Measurements from ENCODE around the gene FAM162A. TPM values are rescaled to one million over a fixed set of nuclear protein-coding genes. Genes with fewer than 3 reads are reported as not detected.
"Not testable (repeated sequence)": the region's sequence is repeated elsewhere in the genome, so short reads cannot be mapped to it uniquely, and the experiment has no call there.

Gene FAM162A, protein sequence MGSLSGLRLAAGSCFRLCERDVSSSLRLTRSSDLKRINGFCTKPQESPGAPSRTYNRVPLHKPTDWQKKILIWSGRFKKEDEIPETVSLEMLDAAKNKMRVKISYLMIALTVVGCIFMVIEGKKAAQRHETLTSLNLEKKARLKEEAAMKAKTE
- 10 to 100 TPM; 31.1 to 45.3 (median 36.7) TPM for polyA plus RNA-seq (ENCODE audit: insufficient read length in 10 of 10)
- long read RNA-seq, donor 1, transcript FAM162A-203 (5 exons, 3,052 nt), result major isoform, 22 of 22 reads
- long read RNA-seq, donor 1, partial matches to known transcripts, result 0 of 22 reads
- long read RNA-seq, donor 1, other reads (novel, unspliced or antisense), result 0 of 22 reads
- long read RNA-seq, donor 2, transcript FAM162A-203 (5 exons, 3,052 nt), result major isoform, 26 of 27 reads
- long read RNA-seq, donor 2, partial matches to known transcripts, result 0 of 27 reads
- long read RNA-seq, donor 2, other reads (novel, unspliced or antisense), result 0 of 27 reads
- long read RNA-seq, donor 3, result 0 reads
- long read RNA-seq, donor 4, transcript FAM162A-203 (5 exons, 3,052 nt), result major isoform, 27 of 27 reads
- long read RNA-seq, donor 4, partial matches to known transcripts, result 0 of 27 reads
- long read RNA-seq, donor 4, other reads (novel, unspliced or antisense), result 0 of 27 reads
- long read RNA-seq, donor 5, transcript FAM162A-203 (5 exons, 3,052 nt), result major isoform, 43 of 44 reads
- long read RNA-seq, donor 5, partial matches to known transcripts, result 0 of 44 reads
- long read RNA-seq, donor 5, other reads (novel, unspliced or antisense), result 0 of 44 reads
- long read RNA-seq, donor 6, transcript FAM162A-203 (5 exons, 3,052 nt), result major isoform, 38 of 39 reads
- long read RNA-seq, donor 6, partial matches to known transcripts, result 0 of 39 reads
- long read RNA-seq, donor 6, other reads (novel, unspliced or antisense), result 0 of 39 reads
- long read RNA-seq, donor 7, transcript FAM162A-203 (5 exons, 3,052 nt), result major isoform, 16 of 16 reads
- long read RNA-seq, donor 7, partial matches to known transcripts, result 0 of 16 reads
- long read RNA-seq, donor 7, other reads (novel, unspliced or antisense), result 0 of 16 reads
- long read RNA-seq, donor 8, transcript FAM162A-203 (5 exons, 3,052 nt), result major isoform, 25 of 30 reads
- long read RNA-seq, donor 8, partial matches to known transcripts, result 5 of 30 reads
- long read RNA-seq, donor 8, other reads (novel, unspliced or antisense), result 0 of 30 reads
- long read RNA-seq, donor 9, transcript FAM162A-203 (5 exons, 3,052 nt), result major isoform, 6 of 6 reads
- long read RNA-seq, donor 9, partial matches to known transcripts, result 0 of 6 reads
- long read RNA-seq, donor 9, other reads (novel, unspliced or antisense), result 0 of 6 reads

DNA sequence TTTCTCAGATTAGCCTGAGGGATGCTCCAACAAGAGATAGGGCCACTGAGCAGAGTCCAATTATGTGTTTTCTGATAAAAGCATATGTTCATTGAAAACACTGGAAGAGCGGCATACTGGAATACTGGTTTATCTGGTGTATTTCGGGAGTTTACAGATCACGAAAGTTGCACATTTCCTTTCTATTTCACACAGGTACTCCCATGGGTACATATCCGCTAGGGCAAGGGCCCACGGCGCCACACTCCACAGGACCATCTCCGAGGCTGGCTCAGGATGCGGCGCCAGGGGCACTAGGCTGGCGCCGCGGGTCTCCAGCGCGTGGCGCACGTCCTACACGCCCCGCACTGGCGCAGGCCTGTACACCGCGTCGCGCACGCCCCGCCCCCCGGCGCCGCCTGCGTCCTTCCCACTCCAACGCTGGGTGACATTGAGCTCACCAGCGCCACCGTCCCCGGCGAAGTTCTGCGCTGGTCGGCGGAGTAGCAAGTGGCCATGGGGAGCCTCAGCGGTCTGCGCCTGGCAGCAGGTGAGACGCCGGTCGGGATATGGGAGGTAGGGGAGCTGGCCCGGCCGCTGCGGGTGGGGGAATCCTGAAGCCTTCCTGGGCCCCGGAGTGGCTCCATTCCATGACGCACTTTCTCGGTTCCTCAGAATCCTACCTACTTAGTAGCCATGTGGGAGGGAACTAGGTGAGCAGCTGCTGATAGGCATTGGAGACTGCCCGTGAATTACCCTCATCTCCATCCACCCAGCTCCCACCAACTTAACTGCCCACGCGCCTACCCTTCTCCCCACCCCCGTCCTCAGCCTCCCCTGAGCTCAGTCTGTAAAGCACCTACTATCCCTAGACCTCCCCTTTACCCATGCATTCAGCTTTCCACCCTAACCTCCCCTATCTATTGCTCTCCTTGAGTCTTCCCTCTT lies at the start of gene FAM162A:
TSS of gene FAM162A (plus strand) at position 412 of the 927 bp plus-strand sequence. CDS start at position 496, 84 bp downstream.
- peak; percentile 93 to 98 (median 95) for DNase-seq

DNA sequence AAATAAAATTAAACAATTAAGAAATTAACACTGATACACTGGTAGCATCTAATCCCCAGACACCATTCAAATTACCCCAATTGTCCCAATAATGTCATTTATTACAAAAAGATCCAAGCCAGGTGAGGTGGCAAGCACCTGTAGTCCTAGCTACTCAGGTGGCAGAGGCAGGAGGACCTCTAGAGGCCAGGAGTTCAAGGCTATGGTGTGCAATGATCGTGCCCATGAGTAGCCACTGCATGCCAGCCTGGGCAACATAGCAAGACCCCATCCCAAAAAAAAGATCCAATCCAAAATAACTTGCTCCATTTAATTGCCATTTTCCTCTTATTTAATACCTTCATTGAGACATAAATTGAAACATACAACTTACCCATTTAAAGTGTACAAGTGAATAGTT lies 41.2 kb upstream of the FAM162A start:
- DNase-seq, result no peak

DNA sequence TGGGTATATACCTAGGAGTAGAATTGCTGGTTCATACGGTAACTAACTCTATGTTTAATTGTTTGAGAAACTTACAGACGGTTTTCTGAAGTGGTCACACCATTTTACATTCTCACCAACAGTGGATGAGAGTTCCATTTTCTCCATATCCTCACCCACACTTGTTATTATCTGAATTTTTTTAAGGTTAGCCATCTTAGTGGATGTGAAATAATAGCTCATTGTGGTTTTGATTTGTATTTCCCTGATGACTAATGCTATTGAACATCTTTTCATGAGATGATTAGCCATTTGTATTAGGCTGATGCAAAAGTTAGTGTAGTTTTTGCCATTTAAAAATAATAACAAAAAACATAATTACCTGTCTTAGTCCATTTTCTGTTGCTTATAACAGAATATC lies 40.3 kb upstream of the FAM162A start:
- no peak for DNase-seq

DNA sequence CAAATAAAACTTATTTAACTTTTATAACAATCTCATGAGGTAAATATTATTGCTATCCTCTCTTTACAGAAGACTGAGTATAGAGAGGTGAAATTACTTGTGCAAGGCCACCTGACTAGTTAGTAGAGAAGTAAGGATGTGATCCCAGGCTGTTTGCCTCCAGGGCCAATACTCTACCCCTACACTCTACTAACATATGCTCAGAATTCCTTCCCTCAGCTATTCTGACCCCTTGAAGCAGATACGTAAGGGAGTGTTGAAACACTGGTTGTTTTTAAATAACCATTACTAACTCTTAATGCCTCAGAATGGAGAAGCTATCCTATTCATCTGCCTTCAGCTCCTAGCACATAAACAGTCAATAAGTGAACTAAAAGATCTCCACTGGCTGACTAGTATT lies 34.8 kb upstream of the FAM162A start:
- DNase-seq, result no peak

DNA sequence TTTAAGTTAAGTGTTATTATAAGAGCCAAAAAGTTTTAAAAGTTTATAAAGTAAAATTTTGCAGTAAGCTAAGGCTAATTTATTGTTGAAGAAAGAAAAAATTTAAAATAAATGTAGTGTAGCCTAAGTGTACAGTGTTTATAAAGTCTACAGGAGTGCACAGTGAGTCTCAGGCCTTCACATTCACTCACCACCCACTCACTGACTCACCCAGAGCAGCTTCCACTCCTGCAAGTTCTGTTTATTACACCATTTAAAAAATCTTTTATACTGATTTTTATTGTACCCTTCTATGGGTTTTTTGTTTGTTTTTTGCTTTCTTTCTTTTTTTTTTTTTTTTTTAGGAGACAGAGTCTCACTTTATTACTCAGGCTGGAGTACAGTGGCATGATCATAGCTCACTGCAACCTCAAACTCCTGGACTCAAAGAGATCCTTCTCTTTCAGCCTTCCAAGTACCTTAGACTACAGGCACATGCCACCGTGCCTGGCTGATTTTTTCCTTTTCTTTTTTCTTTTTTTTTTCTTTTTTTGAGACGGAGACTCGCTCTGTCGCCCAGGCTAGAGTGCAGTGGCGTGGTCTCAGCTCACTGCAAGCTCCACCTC lies 33.1 kb upstream of the FAM162A start:
- no peak for DNase-seq

DNA sequence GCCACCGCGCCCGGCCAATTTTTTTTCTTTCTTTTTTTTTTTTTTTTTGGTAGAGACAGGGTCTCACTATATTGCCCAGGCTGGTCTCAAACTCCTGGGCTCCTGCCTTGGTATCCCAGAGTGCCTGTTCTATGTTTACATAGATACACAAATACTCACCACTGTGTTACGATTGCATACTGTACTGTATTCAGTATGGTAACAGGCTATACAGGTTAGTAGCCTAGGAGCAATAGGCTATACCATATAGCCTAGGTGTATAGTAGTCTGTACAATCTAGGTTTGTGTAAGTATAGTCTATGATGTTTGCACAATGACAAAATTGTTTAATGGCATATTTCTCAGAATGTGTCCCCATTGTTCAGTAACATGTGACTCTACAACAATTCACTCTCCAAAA lies 32.4 kb upstream of the FAM162A start:
- DNase-seq, result no peak

DNA sequence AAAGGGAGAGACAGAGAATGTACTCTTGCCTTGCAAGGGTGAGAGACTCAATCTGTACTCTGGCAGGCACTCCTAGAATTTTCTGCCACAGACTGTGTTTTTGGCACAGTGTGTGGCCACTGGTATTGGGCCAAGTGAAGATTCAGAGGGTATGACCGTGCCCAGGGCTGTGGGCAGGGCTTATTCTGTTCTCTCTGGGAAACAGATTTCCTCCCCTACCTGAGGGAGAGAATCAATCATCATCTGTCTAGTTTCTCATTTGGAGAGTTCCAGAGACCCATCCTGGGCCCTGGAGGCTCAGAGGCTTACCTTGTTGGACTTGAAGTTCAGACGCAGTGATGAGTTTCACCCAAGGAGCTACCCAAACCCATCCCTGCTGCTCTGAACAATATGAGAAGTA lies 30.8 kb upstream of the FAM162A start:
- DNase-seq, result peak; percentile 17 to 20 (median 18)

DNA sequence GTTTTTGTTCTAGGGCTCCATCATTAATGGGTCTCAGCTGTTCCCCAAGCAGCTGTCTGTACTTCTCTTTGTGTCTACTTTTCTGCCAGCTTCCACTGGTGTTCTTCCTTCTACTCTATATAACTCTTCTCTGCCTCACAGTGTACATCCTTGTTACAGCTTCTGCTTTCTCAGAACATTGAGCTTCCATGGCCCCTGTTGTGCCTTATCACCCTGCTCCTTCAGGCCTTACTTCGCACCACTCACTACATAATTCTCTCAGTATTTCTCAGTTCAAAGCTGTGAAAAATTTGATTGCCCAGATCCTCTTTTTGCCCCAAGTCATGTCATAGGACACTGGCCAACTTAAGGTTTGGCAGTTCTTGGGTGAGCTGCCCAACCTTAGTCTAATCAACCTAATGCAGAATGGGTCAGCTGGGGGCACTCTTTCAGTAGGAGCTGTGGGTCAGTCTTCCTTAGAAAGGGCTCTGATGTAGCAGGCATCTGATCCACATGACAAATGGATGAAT lies 30.0 kb upstream of the FAM162A start:
- DNase-seq, result peak in 2 of 3 donors; percentile 3 to 7

DNA sequence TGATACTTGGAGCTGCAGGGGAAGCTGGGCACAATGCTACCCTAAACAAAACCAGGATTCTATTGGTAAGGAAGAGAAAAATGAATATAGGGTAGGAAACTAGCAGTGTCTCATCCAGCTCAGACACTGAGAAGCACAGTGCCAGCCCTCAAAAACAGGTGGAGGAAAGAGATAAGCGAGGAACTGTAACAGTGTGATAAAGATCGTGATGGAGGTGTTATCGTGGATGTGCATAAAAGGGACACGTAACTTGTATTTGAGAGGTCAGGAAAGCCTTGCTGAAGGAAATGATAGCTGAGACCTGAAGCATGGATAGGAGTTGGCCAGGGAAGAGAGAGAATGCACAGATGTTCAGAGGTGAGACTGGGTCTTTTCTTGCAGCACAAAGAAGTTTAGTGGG lies 28.4 kb upstream of the FAM162A start:
- no peak for DNase-seq

DNA sequence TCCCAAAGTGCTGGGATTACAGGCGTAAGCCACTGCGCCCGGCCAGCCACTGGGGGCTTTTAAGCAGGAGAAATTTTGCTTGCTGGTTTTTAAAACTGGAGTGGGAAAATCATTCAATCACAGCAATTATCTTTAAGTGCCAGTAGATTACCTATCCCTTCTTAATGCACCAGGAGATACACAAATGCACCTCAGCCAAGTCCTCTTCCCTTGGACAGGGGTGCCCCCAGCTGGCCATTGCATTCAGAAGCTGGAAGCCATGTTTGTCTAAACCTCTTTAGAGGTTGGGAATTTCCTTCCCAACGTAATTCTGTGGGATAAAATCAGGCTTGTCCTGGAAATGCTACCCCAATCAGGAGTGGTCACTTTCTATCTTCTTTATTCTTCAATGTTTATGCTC lies 27.6 kb upstream of the FAM162A start:
- DNase-seq, result peak in 2 of 3 donors; percentile 5 to 7

DNA sequence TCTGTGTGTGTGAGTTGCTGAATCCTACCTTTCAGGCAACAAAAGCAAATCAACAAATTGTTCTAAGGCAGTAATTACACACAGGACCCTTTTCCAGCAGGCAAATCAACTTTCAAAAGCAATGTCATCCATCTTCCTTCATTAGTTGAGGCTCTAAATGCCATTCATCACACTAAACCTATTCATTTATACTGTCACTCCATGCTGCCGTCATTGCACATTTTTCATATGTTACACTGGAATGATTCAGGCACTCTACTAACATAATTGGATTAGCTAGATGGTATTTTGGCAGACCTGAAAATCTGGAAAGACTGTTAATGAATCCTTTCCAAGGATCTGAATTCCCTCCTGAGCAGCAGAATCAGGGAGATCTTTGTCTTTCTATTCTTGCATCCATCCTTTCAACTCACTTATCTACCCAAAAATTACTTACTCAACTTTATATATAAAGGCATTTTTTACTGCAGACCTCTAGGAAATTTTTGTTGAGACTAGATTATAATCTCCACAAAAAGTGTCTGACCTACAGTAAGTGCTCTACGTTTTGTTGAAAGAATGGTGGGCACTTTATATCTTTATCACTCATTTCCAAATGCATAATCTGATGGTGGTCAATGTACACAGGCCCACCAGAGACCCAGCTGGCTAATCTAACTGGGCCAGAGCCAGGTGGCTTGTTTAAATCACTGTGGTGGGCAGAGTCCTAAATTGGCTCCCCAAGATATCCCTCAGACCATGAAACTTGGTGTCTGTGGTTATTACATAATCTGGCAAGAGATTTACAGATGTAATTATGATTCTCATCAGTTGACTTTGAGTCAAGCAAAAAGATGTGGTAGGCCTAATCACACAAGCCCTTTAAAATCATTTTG lies 25.9 kb upstream of the FAM162A start:
- no peak for DNase-seq

DNA sequence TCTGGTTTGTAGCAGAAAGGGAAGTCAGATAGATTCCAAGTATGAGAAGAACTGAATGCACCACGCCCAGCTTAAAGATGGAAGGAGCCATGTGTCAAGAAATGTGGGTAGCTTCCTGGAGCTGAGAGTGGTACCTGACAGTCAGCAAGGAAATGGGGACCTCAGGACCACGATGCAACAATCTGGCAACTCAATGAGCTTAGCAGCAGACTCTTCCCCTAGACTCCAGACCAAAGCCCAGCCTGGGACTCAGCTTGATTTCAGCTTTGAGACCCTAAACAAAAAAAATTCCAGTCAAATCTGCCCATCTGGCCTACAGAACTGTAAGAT lies 25.3 kb upstream of the FAM162A start:
- no peak for DNase-seq

DNA sequence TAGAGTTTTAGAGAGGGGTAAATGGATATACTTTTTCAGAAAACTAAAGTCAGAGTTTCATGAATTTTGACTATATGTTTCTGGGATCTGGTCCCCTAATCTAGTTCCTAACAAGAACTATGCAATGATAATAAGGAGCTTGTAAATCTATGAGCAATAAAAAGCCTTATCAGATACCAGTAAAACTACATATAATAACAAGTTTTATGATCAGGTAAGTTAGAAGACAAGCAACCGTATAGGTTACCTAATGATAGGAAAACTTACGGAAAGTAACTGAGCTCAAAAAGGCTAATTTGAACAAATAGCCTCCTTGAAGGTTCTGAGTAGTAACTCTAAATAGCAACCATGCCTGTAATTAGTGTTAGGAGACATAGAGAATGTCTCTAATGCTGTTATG lies 22.0 kb upstream of the FAM162A start:
- DNase-seq, result no peak

DNA sequence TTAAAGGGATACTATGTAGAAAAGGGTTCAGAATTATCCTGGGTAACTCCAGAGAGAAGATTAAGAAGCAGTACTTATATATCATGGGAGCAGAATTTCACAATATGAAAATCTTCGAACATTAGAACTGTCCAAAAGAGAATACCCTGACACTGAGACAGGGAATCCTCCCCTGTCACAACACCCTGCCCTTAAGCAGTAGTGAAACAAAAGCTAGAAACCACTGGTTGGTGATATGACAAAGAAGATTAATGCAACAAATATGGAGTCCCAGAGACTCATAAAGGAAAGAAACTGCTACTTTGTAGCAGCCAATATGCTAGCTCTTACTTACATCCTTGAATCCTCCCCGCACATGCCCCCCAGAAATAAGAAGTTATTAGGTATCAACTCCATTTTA lies 19.5 kb upstream of the FAM162A start:
- DNase-seq, result no peak

DNA sequence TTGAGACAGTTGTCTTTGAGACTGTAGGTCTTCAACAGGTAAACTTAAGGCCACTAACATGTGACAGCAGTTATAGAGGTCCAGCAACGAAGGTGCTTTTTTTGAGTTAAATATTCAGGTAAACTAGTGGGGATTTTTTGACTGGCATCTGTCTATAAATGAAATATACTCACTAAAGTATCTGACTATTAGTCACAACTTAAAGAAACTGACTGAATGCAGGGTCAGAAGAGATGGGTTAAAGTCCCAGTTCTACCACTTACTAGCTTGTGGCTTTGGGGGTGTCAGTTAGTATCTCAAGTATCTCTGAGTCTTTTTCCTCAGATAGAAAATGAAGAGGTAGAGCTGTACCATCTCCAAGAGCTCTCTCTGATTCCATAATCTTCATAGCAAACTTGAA lies 18.9 kb upstream of the FAM162A start:
- no peak for DNase-seq

DNA sequence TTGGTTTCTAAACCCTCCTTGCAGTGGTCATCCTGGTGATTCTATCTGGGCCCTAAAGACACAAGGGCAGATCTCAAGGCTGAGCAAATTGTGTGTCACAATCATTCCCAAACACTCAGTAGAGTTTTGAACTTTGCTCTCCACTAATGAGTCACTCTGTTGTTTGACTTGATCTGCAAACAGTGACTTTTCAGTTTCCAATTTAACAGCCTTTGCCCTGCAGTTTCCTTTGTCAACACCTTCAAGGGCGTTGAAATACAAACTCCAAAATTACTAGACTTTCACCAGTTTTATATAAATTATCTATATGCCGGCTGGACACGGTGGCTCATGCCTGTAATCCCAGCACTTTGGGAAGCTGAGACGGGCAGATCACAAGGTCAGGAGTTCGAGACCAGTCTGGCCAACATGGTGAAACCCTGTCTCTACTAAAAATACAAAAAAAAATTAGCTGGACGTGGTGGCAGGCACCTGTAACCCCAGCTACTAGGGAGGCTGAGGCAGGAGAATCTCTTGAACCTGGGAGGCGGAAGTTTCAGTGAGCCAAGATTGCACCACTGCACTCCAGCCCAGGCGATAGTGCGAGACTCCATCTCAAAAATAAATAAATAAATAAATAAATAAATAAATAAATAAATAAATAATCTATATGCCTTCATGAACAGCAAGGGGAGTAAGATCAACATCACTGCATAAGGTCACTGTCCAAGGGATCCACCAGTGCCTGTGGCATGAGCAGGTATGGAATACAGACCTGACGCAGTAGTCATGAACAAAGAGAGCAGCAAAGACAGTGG lies 18.2 kb upstream of the FAM162A start:
- DNase-seq, result not testable (repeated sequence)

DNA sequence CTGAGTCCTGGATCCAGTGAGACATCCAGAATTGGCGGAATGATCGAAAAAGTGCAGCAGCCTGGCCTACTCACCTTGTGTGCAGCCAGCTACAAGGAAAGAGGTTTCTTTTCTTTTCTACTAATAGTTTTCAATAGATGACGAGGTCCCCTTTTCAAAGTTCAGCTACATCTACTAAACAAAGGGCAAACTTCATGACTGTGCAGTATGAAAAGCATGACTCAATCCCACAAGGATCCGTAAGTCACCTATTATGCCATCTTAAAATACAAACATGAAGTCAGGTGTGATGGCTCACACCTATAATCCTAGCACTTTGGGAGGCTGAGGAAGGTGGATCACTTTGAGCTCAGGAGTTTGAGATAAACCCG lies 17.6 kb upstream of the FAM162A start:
- no peak for DNase-seq

DNA sequence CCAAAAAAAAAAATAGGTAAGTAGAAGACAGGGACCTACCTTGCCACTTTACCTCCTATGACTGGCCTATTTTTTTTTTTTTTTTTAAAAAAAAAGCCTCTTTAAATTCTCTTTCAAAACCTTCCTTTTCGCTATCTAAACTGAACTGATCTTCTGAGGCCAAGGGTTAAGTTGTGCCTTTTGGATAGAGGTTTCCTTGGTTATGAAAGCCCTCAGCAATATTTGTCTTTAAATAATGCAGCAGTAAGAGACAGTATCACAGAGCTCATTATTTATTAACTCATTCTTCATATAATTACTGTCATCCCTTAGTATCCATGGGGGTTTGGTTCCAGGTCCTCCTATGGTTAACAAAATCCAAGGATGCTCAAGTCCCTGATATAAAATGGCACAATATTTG lies 9.9 kb upstream of the FAM162A start:
- DNase-seq, result no peak
